Measurements from ENCODE around the gene IGF2BP2.

DNA sequence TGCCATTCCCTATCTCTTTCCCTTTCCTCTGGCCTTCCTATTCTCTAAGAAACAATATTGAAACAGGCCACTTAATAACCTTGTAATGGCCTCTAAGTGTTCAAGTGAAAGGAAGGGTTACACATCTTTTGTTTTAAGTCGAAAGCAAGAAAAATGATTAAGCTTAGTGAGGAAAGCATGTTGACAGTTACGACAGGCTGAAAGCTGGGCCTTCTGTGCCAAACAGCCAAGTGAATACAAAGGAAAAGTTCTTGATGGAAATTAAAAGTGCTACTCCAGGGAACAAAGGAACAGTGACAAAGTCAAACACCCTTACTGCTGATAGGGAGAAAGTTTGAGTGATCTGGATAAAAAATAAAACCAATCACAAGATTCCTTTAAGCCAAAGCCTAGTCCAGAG is 184.5 kb downstream of the IGF2BP2 start:
- TF ChIP-seq, protein P1, sequence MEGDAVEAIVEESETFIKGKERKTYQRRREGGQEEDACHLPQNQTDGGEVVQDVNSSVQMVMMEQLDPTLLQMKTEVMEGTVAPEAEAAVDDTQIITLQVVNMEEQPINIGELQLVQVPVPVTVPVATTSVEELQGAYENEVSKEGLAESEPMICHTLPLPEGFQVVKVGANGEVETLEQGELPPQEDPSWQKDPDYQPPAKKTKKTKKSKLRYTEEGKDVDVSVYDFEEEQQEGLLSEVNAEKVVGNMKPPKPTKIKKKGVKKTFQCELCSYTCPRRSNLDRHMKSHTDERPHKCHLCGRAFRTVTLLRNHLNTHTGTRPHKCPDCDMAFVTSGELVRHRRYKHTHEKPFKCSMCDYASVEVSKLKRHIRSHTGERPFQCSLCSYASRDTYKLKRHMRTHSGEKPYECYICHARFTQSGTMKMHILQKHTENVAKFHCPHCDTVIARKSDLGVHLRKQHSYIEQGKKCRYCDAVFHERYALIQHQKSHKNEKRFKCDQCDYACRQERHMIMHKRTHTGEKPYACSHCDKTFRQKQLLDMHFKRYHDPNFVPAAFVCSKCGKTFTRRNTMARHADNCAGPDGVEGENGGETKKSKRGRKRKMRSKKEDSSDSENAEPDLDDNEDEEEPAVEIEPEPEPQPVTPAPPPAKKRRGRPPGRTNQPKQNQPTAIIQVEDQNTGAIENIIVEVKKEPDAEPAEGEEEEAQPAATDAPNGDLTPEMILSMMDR (conservative IDR thresholded peaks at IDR 0.05; ENCODE audit: low read depth, low read length): no peak
- no peak for TF ChIP-seq EZH2 (IDR thresholded peaks at IDR 0.05; ENCODE audit: borderline replicate concordance, low read depth, low read length, poor library complexity, severe bottlenecking)

All from A673 (cell line).